ENCODE measurements around the gene SPEG.

DNA sequence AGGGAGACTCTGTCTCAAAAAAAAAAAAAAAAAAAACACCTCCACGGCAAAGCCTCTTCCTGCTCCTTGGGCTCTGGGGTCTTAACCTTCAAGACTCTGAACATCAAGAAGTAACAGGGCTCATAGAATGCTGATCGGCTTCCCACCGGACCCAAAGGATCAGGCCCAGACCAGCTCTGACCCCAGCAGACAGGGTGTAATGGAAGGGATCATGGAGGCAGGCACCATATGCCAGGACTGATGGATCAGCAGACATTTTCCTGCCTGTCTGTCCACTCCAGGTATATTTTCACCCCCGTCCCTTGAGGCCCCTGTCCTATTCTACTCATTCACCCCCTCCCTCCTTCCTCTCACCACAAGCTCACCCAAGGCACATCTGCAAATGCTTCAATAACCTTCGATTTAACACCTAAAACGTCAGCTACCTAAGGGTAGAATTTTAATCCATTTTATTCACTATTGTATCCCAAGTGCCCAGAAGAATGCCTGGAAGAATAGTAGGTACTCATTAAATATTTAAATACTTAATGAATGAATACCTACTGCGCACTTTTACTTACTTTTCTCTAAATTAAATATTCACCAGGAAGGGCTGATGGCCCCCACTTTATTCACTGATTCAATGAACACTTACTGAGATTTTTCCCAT lies 4.6 kb upstream of the SPEG start:
- TF ChIP-seq, protein P1, sequence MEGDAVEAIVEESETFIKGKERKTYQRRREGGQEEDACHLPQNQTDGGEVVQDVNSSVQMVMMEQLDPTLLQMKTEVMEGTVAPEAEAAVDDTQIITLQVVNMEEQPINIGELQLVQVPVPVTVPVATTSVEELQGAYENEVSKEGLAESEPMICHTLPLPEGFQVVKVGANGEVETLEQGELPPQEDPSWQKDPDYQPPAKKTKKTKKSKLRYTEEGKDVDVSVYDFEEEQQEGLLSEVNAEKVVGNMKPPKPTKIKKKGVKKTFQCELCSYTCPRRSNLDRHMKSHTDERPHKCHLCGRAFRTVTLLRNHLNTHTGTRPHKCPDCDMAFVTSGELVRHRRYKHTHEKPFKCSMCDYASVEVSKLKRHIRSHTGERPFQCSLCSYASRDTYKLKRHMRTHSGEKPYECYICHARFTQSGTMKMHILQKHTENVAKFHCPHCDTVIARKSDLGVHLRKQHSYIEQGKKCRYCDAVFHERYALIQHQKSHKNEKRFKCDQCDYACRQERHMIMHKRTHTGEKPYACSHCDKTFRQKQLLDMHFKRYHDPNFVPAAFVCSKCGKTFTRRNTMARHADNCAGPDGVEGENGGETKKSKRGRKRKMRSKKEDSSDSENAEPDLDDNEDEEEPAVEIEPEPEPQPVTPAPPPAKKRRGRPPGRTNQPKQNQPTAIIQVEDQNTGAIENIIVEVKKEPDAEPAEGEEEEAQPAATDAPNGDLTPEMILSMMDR (IDR thresholded peaks at IDR 0.05) = no peak
- TF ChIP-seq POLR2AphosphoS5 (IDR thresholded peaks at IDR 0.05) (no peak), POLR2A (IDR thresholded peaks at IDR 0.05) (no peak)
